ENCODE data around the gene ATP1B3.

DNA sequence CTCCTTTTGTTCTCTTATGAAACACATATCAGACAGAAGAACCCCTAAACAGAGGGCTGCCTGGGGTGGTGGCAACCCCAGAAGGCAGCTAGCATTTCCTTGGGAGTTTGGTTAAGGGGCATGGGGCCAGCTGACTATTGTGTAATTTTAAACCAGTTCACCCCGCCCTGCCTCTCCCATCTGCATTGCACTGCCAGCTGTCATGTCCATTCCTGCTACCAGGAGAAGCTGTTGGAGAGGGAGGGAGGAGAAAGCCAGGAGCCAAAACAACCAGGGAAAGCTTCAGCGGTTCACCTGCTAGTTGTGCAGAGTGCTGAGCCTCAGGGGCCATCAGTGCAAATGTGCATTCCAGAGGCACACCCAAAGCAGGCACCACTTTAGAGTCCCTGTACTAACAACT, 47.6 kb upstream of the ATP1B3 start:
- TF ChIP-seq GATA2 (IDR thresholded peaks at IDR 0.05; ENCODE audit: low read depth, low read length) = no peak
- no peak for TF ChIP-seq GATA3 (IDR thresholded peaks at IDR 0.05; ENCODE audit: low read depth, low read length)

Measured in SH-SY5Y (cell line).